HEK293T (cell line): ENCODE measurements around the gene CHTF8.

Experiments used
- FOXK2 ChIP-seq: fragments of 450-650 bp; IDR thresholded peaks from 2 replicates; pipeline ENCODE4 v1.6.1; 2016; ENCODE audit warnings: mild to moderate bottlenecking
- FOXM1 ChIP-seq: fragments of 450-650 bp; IDR thresholded peaks from 2 replicates; pipeline ENCODE4 v1.6.1; 2017; ENCODE audit warnings: mild to moderate bottlenecking, borderline replicate concordance
- NFRKB ChIP-seq: fragments of 450-650 bp; IDR thresholded peaks from 2 replicates; pipeline ENCODE4 v1.6.1; 2016; ENCODE audit warnings: mild to moderate bottlenecking, moderate library complexity
- SP1 ChIP-seq: fragments of 450-650 bp; IDR thresholded peaks from 2 replicates; pipeline ENCODE4 v1.6.1; 2017

GRCh38 chr16:69085032-69085695, 47.2 kb downstream of the CHTF8 start:
- TF ChIP-seq NFRKB: no peak
- no peak for TF ChIP-seq FOXK2
- TF ChIP-seq FOXM1: no peak
- no peak for TF ChIP-seq SP1
